PFSK-1 (cell line): ENCODE data around the gene SPAG4.

Source experiments
- FOXP2 ChIP-seq: optimal IDR thresholded peaks from 2 replicates; pipeline ENCODE3; 2011; ENCODE audit warnings: borderline replicate concordance, control low read depth, inconsistent platforms; ENCODE audit not compliant: insufficient read depth; ENCODE audit errors: extremely low read length, extremely low read depth
- POLR2AphosphoS5 ChIP-seq: IDR thresholded peaks from 2 replicates; pipeline ENCODE4 v1.6.1; 2012; ENCODE audit warnings: low read depth, mild to moderate bottlenecking, control low read depth, low read length, moderate library complexity
- REST ChIP-seq, 2 experiments: IDR thresholded peaks; 2 replicates each; pipeline versions ENCODE4 v1.6.1 to v1.8.0; 2011 to 2012; ENCODE audit warnings: low read depth in 2 of 2, low read length in 2 of 2, control low read depth in 1 of 2, inconsistent platforms in 1 of 2, mild to moderate bottlenecking in 1 of 2, moderate library complexity in 1 of 2; ENCODE audit not compliant: insufficient read depth in 1 of 2
- SIN3A ChIP-seq: IDR thresholded peaks from 2 replicates; pipeline ENCODE4 v1.6.1; 2012; ENCODE audit warnings: mild to moderate bottlenecking, low read length, moderate library complexity, borderline replicate concordance; ENCODE audit not compliant: insufficient read depth
- TAF1 ChIP-seq: IDR thresholded peaks from 2 replicates; pipeline ENCODE4 v1.6.1; 2012; ENCODE audit warnings: low read length, control low read depth, borderline replicate concordance; ENCODE audit not compliant: insufficient read depth

The SPAG4 gene

GRCh38 chr20:35598899-35599775 lies 16.5 kb upstream of the SPAG4 start:
- no peak for TF ChIP-seq POLR2AphosphoS5
- TF ChIP-seq FOXP2, result no peak
- no peak for TF ChIP-seq TAF1
- no peak for TF ChIP-seq SIN3A
- no peak for TF ChIP-seq REST (IDR thresholded peaks at IDR 0.05; ENCODE audit: insufficient read depth in 1 of 2, low read depth in 2 of 2, low read length in 2 of 2)

DNA sequence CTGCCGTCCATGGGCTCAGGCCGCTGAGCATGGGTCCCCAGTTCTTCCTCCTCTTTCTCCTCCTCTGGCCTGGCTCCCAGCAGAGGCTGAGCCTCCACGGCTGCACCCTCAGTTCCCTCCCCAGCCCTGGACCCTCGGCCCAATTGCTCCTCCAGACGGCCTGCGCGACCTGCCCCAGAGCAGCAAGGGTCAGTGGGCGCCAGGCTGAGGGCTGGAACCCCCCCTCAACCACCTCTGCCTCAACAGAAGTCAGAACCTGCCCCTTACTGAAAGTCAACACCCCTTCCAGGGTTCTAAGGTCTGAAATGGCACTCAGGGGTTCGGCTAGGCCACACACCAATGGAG lies 15.9 kb upstream of the SPAG4 start:
- TF ChIP-seq REST (IDR thresholded peaks at IDR 0.05; ENCODE audit: insufficient read depth in 1 of 2, low read depth in 2 of 2, low read length in 2 of 2), result no peak
- TF ChIP-seq POLR2AphosphoS5, result no peak
- TF ChIP-seq SIN3A, result no peak
- no peak for TF ChIP-seq FOXP2
- no peak for TF ChIP-seq TAF1

- TF ChIP-seq SIN3A (no peak), POLR2AphosphoS5 (no peak), REST (IDR thresholded peaks at IDR 0.05; ENCODE audit: insufficient read depth in 1 of 2, low read depth in 2 of 2, low read length in 2 of 2) (no peak), FOXP2 (no peak), TAF1 (no peak)
Measured at GRCh38 chr20:35600176-35600992, 15.2 kb upstream of the SPAG4 start.

GRCh38 chr20:35600993-35601973 lies 14.3 kb upstream of the SPAG4 start:
- no peak for TF ChIP-seq REST (IDR thresholded peaks at IDR 0.05; ENCODE audit: insufficient read depth in 1 of 2, low read depth in 2 of 2, low read length in 2 of 2)
- TF ChIP-seq POLR2AphosphoS5, result no peak
- no peak for TF ChIP-seq SIN3A
- TF ChIP-seq FOXP2, result no peak
- TF ChIP-seq TAF1, result no peak
